Measurements from ENCODE around the gene C1orf87. TPM values are rescaled to one million over a fixed set of nuclear protein-coding genes. Genes with fewer than 3 reads are reported as not detected.

The C1orf87 gene
- total RNA-seq, 1 experiment from 2014 or later = 0.33 TPM

GRCh38 chr1:60010690-60011089 lies 62.9 kb downstream of the C1orf87 start:
- Mint-ChIP-seq H3K36me3 (ENCODE audit: insufficient read depth in 1 of 3, low read depth in 3 of 3) (no peaks in the 10 kb centered on the region), H3K9me3 (no peaks in the 10 kb centered on the region), H3K4me1 (peaks cover 6 to 7% of the 10 kb centered on the region in 2 experiments), H3K4me3 (no peak overlapping the region), H3K27me3 (ENCODE audit: low read depth) (no peaks in the 10 kb centered on the region; the same call in 1 of the 2 replicates), H3K27ac (no peak overlapping the region)
- H3T11ph ChIP-seq (ENCODE audit: low read length) = no peak overlapping the region
- no peak overlapping the region for H4K8ac ChIP-seq (replicated peaks; ENCODE audit: insufficient read length, low read depth, low read length)
- H3K9me3 ChIP-seq (ENCODE audit: control insufficient read depth, low read depth, low read length) = no peaks in the 10 kb centered on the region
- no peaks in the 10 kb centered on the region for H3K23me2 ChIP-seq (ENCODE audit: insufficient read length, low read depth, low read length, poor library complexity, severe bottlenecking)
- H2BK120ac ChIP-seq (ENCODE audit: low read depth, low read length, poor library complexity, severe bottlenecking) = no peak overlapping the region
- H4K91ac ChIP-seq (ENCODE audit: insufficient read length, low read depth, low read length) = no peak overlapping the region
- H4K20me1 ChIP-seq (ENCODE audit: control insufficient read depth, insufficient read depth, insufficient read length) = no peaks in the 10 kb centered on the region
- DNase-seq = no peak
- H3K23ac ChIP-seq (ENCODE audit: insufficient read length, low read depth, low read length) = no peak overlapping the region
- no peak for TF ChIP-seq CTCF (conservative IDR thresholded peaks at IDR 0.05)
- H2AK5ac ChIP-seq (ENCODE audit: insufficient read length, low read length) = no peak overlapping the region
- H2BK20ac ChIP-seq (ENCODE audit: low read depth, low read length, poor library complexity, severe bottlenecking) = no peak overlapping the region
- no peak overlapping the region for H3K56ac ChIP-seq (ENCODE audit: insufficient read length, low read depth, low read length)
- H3K4me1 ChIP-seq (ENCODE audit: insufficient read depth, low read length) = no peaks in the 10 kb centered on the region
- H3K18ac ChIP-seq (ENCODE audit: insufficient read length, low read depth, low read length) = no peak overlapping the region
- H3K27me3 ChIP-seq (ENCODE audit: insufficient read depth, low read length) = no peaks in the 10 kb centered on the region
- H3K27ac ChIP-seq (ENCODE audit: insufficient read length, low read depth, low read length) = no peak overlapping the region
- no CpG with 5 or more reads among the region's 1 CpG for WGBS (ENCODE audit: extremely low coverage, insufficient read length, low lambda C conversion rate)
- no peak overlapping the region for H2BK15ac ChIP-seq (ENCODE audit: low read depth, low read length)
- H3K14ac ChIP-seq (ENCODE audit: insufficient read depth, low read length) = no peak overlapping the region
- no peak overlapping the region for H2BK5ac ChIP-seq (ENCODE audit: insufficient read length, low read length)
- no peak overlapping the region for H3K4ac ChIP-seq (ENCODE audit: low read depth, low read length)
- H2AFZ ChIP-seq (ENCODE audit: low read length) = no peak overlapping the region
- no peak overlapping the region for H3K4me2 ChIP-seq (ENCODE audit: insufficient read depth, insufficient read length, low read length)
- no peak overlapping the region for H4K5ac ChIP-seq (ENCODE audit: insufficient read length, low read depth, low read length)
- H2BK12ac ChIP-seq (ENCODE audit: insufficient read length, low read depth, low read length) = no peak overlapping the region
- H3K79me1 ChIP-seq (ENCODE audit: insufficient read depth, low read depth, low read length, poor library complexity, severe bottlenecking) = no peaks in the 10 kb centered on the region
- H3K9ac ChIP-seq (ENCODE audit: extremely low read depth, insufficient read length, low read length) = no peak overlapping the region
- no peaks in the 10 kb centered on the region for H3K79me2 ChIP-seq (ENCODE audit: insufficient read depth, low read length)
